KMS-11 (cell line): Measurements from ENCODE around the gene AKNA.

Source experiments
- H2AFZ ChIP-seq: fragments of 200-600 bp; sonication (generic); 2 replicates; pipeline ENCODE4 v1.6.1; 2016; ENCODE audit warnings: antibody characterized with exemption, mixed run types, low read depth
- H3K27ac ChIP-seq: fragments of 200-600 bp; sonication (generic); 2 replicates; pipeline ENCODE4 v1.6.1; 2016; ENCODE audit warnings: mild to moderate bottlenecking, mixed run types
- H3K27me3 ChIP-seq: fragments of 200-600 bp; sonication (generic); 2 replicates; pipeline ENCODE4 v1.6.1; 2017; ENCODE audit warnings: mild to moderate bottlenecking, low read depth, mixed run types, moderate library complexity; ENCODE audit not compliant: insufficient read depth
- H3K36me3 ChIP-seq: fragments of 200-600 bp; sonication (generic); 2 replicates; pipeline ENCODE4 v1.6.1; 2017; ENCODE audit warnings: mild to moderate bottlenecking, mixed run types; ENCODE audit not compliant: insufficient read depth
- H3K4me1 ChIP-seq: fragments of 200-600 bp; sonication (generic); 2 replicates; pipeline ENCODE4 v1.6.1; 2016; ENCODE audit warnings: mild to moderate bottlenecking, low read depth, mixed run types; ENCODE audit not compliant: poor library complexity, severe bottlenecking
- H3K4me2 ChIP-seq: fragments of 200-600 bp; sonication (generic); 2 replicates; pipeline ENCODE4 v1.7.0; 2016; ENCODE audit warnings: mild to moderate bottlenecking, mixed run types
- H3K4me3 ChIP-seq: fragments of 200-600 bp; sonication (generic); IDR thresholded peaks from 2 replicates; pipeline ENCODE4 v1.6.1; 2017; ENCODE audit warnings: low read depth, low read length, mixed read lengths; ENCODE audit not compliant: insufficient read depth
- H3K79me2 ChIP-seq: fragments of 200-600 bp; sonication (generic); 2 replicates; pipeline ENCODE4 v1.6.1; 2016; ENCODE audit warnings: low read depth, mixed run types; ENCODE audit not compliant: insufficient read depth
- H3K9ac ChIP-seq: fragments of 200-600 bp; sonication (generic); 2 replicates; pipeline ENCODE4 v1.6.1; 2016; ENCODE audit warnings: mild to moderate bottlenecking, mixed run types
- H4K20me1 ChIP-seq: fragments of 200-600 bp; sonication (generic); 2 replicates; pipeline ENCODE4 v1.6.1; 2016; ENCODE audit warnings: mild to moderate bottlenecking, mixed run types; ENCODE audit not compliant: insufficient read depth
- CTCF ChIP-seq: fragments of 200-600 bp; sonication (generic); conservative IDR thresholded peaks from 2 replicates; pipeline ENCODE4 v1.6.1; 2017; ENCODE audit warnings: low read depth, mild to moderate bottlenecking, antibody characterized with exemption, low read length, moderate library complexity, mixed read lengths

AKNA gene

GRCh38 chr9:114303571-114303970, 84.2 kb downstream of the AKNA start:
- no peak overlapping the region for H3K4me2 ChIP-seq
- no peaks in the 10 kb centered on the region for H3K36me3 ChIP-seq
- H3K9ac ChIP-seq, result no peak overlapping the region
- TF ChIP-seq CTCF, result no peak
- H2AFZ ChIP-seq, result no peak overlapping the region
- no peaks in the 10 kb centered on the region for H4K20me1 ChIP-seq
- H3K27ac ChIP-seq, result no peak overlapping the region
- H3K4me3 ChIP-seq, result no peak overlapping the region
- H3K79me2 ChIP-seq, result no peaks in the 10 kb centered on the region
- no peaks in the 10 kb centered on the region for H3K27me3 ChIP-seq
- no peaks in the 10 kb centered on the region for H3K4me1 ChIP-seq

GRCh38 chr9:114302727-114303126, 85.1 kb downstream of the AKNA start:
- Histone ChIP-seq H3K79me2 (no peaks in the 10 kb centered on the region), H4K20me1 (no peaks in the 10 kb centered on the region), H3K27ac (no peak overlapping the region), H2AFZ (no peak overlapping the region), H3K36me3 (no peaks in the 10 kb centered on the region), H3K9ac (no peak overlapping the region), H3K4me1 (no peaks in the 10 kb centered on the region), H3K4me3 (no peak overlapping the region), H3K4me2 (no peak overlapping the region), H3K27me3 (no peaks in the 10 kb centered on the region)
- no peak for TF ChIP-seq CTCF

- Histone ChIP-seq H3K79me2 (no peaks in the 10 kb centered on the region), H3K36me3 (no peaks in the 10 kb centered on the region), H3K27me3 (no peaks in the 10 kb centered on the region), H4K20me1 (no peaks in the 10 kb centered on the region), H3K4me2 (no peak overlapping the region), H3K27ac (no peak overlapping the region), H3K9ac (no peak overlapping the region), H2AFZ (no peak overlapping the region), H3K4me3 (no peak overlapping the region), H3K4me1 (no peaks in the 10 kb centered on the region)
- TF ChIP-seq CTCF, result no peak
These were observed 85.8 kb downstream of the AKNA start for GRCh38 chr9:114301798-114302565.

- no peaks in the 10 kb centered on the region for H3K27me3 ChIP-seq
These were observed 86.7 kb downstream of the AKNA start for GRCh38 chr9:114300846-114301797.

More at GRCh38 chr9:114300846-114301797, 86.7 kb downstream of the AKNA start:
- no peak overlapping the region for H2AFZ ChIP-seq
- no peaks in the 10 kb centered on the region for H3K79me2 ChIP-seq
- H3K27ac ChIP-seq, result no peak overlapping the region
- no peak overlapping the region for H3K4me3 ChIP-seq
- no peaks in the 10 kb centered on the region for H4K20me1 ChIP-seq
- H3K4me1 ChIP-seq, result no peaks in the 10 kb centered on the region
- H3K9ac ChIP-seq, result no peak overlapping the region
- TF ChIP-seq CTCF, result no peak
- no peaks in the 10 kb centered on the region for H3K36me3 ChIP-seq
- H3K4me2 ChIP-seq, result no peak overlapping the region
